ENCODE data around the gene CDH23. TPM values are rescaled to one million over a fixed set of nuclear protein-coding genes. Genes with fewer than 3 reads are reported as not detected.

CDH23 gene
- total RNA-seq, 2 donors from 2014 or later: 1.7 to 11.2 TPM

- H3K27ac Mint-ChIP-seq: no peak overlapping the region
- H3K9me3 Mint-ChIP-seq: peaks cover 5 to 10% of the 10 kb centered on the region in 2 donors
- ATAC-seq (no peak), DNase-seq (ENCODE audit: low spot score in 2 of 2) (no peak)
- H3K36me3 Mint-ChIP-seq: peaks cover 6 to 13% of the 10 kb centered on the region in 2 donors
These were observed 290.4 kb downstream of the CDH23 start for GRCh38 chr10:71687077-71687476.

DNA sequence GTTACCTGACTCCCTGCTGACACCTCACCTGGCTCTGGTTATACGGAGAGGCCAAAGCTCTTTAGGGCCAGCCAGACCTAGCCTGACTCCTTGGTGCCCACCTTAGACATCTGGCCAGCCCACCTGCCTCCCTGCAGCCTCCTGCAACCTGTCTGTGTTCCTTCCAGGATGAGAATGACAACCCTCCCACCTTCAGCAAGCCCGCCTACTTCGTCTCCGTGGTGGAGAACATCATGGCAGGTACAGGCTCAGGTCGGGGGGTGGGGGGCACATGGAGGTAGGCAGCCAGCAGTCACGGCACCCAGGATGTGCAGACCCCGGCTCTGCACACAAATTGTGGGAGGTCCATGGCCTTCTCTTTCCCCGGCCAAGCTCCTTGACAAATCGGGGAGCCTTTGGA lies 290.8 kb downstream of the CDH23 start:
- DNase-seq (ENCODE audit: low spot score in 2 of 2): no peak
- Mint-ChIP-seq H3K36me3 (peaks cover 6 to 13% of the 10 kb centered on the region in 2 donors), H3K9me3 (peaks cover 5 to 10% of the 10 kb centered on the region in 2 donors), H3K27ac (peak overlapping the region in 1 of 2 donors; percentile 5)
- ATAC-seq: no peak

DNA sequence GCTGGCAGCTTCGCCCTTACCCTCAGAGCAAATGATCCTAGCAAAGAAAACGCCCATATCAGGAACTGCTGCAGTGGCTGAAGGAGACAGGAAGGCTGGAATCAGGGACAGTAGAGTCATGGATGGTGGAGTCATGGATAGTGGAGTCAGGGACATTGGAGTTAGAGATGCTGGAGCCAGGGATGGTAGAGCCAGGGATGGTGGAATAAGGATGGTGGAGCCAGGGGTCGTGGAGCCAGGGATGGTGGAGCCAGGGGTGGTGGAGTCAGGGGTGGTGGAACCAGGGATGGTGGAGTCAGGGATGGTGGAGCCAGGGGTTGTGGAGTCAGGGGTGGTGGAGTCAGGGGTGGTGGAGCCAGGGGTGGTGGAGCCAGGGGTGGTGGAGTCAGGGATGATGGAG lies 291.5 kb downstream of the CDH23 start:
- ATAC-seq (no peak), DNase-seq (ENCODE audit: low spot score in 2 of 2) (no peak)
- H3K27ac Mint-ChIP-seq: peak overlapping the region; percentile 5 to 90
- H3K36me3 Mint-ChIP-seq: peaks cover 6 to 13% of the 10 kb centered on the region in 2 donors
- H3K9me3 Mint-ChIP-seq: peaks cover 5 to 10% of the 10 kb centered on the region in 2 donors

DNA sequence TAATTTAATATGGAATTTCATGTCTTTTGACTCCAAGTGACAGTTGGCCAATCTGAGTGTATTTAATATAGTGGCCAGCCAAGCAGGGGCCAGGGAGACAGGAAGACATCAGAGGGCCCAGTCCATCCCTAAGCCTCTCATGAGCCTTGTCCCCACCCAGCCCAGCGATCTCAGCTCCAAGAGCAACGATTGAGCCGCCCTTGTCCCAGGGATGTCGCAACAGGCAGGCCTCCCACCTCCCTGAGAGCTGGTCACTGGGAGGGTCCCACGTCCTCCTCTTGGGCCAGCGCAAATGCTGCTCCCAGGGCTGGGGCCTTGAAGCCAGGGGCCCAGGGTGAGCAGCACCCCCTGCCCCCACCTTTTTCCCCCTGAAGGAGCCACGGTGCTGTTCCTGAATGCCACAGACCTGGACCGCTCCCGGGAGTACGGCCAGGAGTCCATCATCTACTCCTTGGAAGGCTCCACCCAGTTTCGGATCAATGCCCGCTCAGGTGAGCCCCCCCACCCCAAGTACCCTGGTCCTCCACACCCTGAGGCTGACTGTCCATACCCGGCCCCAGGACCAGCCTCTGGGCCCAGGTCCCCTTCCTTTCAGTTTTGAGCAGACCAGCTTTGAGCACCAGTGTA lies 293.5 kb downstream of the CDH23 start:
- DNase-seq (ENCODE audit: low spot score in 2 of 2) (no peak), ATAC-seq (no peak)
- Mint-ChIP-seq H3K27ac (peak overlapping the region in 1 of 2 donors; percentile 29), H3K36me3 (peaks cover 6 to 13% of the 10 kb centered on the region in 2 donors), H3K9me3 (peaks cover 5 to 10% of the 10 kb centered on the region in 2 donors)

GRCh38 chr10:71691405-71691804 lies 294.7 kb downstream of the CDH23 start:
- Mint-ChIP-seq H3K36me3 (peaks cover 6 to 13% of the 10 kb centered on the region in 2 donors), H3K9me3 (peaks cover 5 to 10% of the 10 kb centered on the region in 2 donors), H3K27ac (no peak overlapping the region)
- ATAC-seq (no peak), DNase-seq (ENCODE audit: low spot score in 2 of 2) (no peak)

DNA sequence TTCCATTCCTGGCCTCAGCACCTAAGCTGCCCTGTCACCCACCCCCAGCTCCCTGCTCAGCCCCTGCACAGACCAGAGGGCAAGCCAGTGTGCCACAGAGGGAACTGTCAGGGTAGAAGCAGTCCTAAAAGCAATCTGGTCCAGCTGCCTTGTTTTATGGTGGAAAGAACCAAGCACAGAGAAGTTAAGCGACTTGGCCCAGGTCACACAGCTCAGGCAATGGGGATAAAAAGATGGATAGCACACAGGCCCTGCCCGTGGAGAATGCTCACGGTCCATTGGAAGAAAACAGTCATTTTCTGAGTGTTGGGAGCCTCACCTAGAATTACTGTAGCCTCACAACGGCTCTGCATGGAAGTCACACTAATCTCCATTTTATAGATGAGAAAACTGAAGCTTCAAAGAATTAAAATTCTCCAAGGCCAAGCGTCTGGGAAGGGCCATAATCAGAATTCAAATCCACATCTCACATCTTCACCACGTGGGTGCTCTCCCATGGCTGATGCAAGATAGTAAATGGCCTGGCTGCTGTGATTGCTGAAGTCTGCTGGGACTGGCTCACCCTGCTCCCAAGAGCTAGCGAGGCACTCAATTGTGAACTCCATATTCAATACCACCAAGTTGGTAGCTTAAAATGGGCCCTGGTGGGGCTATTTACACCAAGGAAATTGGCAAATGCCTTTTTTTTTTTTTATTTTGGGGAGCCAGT lies 296.0 kb downstream of the CDH23 start:
- no peak for ATAC-seq
- Mint-ChIP-seq H3K27ac (no peak overlapping the region), H3K9me3 (peaks cover 5 to 10% of the 10 kb centered on the region in 2 donors), H3K36me3 (peaks cover 6 to 13% of the 10 kb centered on the region in 2 donors)
- DNase-seq (ENCODE audit: low spot score in 2 of 2): no peak

DNA sequence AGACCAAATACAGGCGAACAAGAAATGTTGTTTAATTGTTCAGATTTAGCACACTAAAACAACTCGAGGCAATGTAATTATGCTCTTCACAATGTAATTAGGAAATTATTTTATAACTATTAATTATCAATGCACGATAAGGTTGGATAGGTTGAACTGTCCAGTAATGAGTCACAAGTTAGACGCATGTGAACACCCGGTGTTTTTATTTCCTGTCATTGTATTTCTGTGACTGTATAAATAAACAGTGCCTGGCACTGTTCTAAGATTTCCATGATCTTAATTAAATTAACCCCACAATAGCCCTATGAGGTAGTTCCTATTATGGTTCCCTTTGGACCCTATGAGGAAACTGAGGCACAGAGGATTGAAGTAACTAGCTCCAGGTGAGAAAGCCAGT lies 296.7 kb downstream of the CDH23 start:
- Mint-ChIP-seq H3K9me3 (peaks cover under 1 to 5% of the 10 kb centered on the region in 2 donors), H3K27ac (peak overlapping the region in 1 of 2 donors; percentile 83), H3K36me3 (peaks cover under 1 to 7% of the 10 kb centered on the region in 2 donors)
- ATAC-seq (no peak), DNase-seq (ENCODE audit: low spot score in 2 of 2) (no peak)

GRCh38 chr10:71694039-71694501 lies 297.4 kb downstream of the CDH23 start:
- Mint-ChIP-seq H3K36me3 (peaks cover 0 to 6% of the 10 kb centered on the region in 2 donors), H3K9me3 (peaks cover 0 to 5% of the 10 kb centered on the region in 2 donors), H3K27ac (peak overlapping the region; percentile 82 to 83)
- DNase-seq (ENCODE audit: low spot score in 2 of 2) (no peak), ATAC-seq (no peak)

GRCh38 chr10:71694567-71694968 lies 297.8 kb downstream of the CDH23 start:
- peaks cover 0 to 5% of the 10 kb centered on the region in 2 donors for H3K9me3 Mint-ChIP-seq
- DNase-seq (ENCODE audit: low spot score in 2 of 2) (no peak), ATAC-seq (peak; percentile 44 to 51)
- peaks cover 0 to 6% of the 10 kb centered on the region in 2 donors for H3K36me3 Mint-ChIP-seq
- peak overlapping the region; percentile 82 to 83 for H3K27ac Mint-ChIP-seq

DNA sequence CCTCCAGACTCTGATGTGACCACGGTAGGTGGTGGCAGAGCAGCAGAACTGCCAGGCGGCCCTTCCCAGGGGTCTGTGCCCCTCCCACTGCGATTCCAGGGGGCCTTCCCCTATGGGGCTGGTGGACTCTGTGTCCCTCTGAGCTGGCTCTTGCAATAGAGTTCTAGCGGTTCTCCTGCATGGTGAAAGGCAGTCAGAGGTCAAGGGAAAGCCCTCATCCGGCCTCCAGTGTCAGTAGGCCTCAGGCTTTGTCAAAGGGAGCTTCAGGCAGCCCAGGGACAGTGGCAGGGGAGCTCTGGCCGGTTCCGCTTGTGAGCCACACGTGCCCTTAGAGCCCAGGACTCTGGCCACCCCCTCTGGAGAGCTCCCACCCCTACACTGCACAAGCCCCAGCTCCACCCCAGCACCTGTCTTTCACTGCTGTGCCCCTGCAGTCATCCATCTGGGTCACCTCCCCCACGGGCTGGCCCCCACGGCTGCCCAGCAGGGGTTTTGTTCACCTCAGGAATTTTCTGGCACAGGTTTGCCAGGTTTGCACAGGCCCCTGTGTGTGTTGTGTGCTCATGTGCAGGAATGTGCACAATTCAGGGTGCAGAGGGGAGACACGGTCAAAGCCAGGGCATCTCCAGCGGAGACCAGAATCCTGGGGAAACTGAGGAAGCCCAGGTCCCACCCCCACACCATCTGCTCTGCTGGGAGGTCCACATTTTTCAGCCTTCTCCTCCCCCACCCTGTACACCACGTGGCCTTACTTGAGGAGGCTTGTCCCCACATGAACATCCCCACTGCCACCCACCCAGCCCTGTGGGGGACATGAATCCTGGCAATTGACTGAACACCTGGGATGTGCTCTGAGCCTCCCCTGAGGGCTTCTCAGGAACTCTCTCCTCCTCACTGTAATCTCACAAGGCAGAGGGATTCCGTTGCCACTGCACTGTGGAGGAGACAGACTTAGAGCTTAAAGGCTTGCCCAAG lies 299.1 kb downstream of the CDH23 start:
- H3K9me3 Mint-ChIP-seq: peaks cover 0 to 5% of the 10 kb centered on the region in 2 donors
- peak overlapping the region in 1 of 2 donors; percentile 83 for H3K27ac Mint-ChIP-seq
- no peak for ATAC-seq
- DNase-seq (ENCODE audit: low spot score in 2 of 2): no peak
- peaks cover 0 to 6% of the 10 kb centered on the region in 2 donors for H3K36me3 Mint-ChIP-seq

GRCh38 chr10:71696628-71697326 lies 300.1 kb downstream of the CDH23 start:
- H3K36me3 Mint-ChIP-seq: no peaks in the 10 kb centered on the region
- peak; percentile 46 to 86 for ATAC-seq
- no peak overlapping the region for H3K27ac Mint-ChIP-seq

GRCh38 chr10:71697938-71698709 lies 301.4 kb downstream of the CDH23 start:
- Mint-ChIP-seq H3K36me3 (no peaks in the 10 kb centered on the region), H3K27ac (no peak overlapping the region), H3K9me3 (no peaks in the 10 kb centered on the region)
- ATAC-seq (peak; percentile 27 to 75), DNase-seq (ENCODE audit: low spot score in 2 of 2) (no peak)

More at GRCh38 chr10:71696628-71697326, 300.1 kb downstream of the CDH23 start:
- no peaks in the 10 kb centered on the region for H3K9me3 Mint-ChIP-seq
- DNase-seq (ENCODE audit: low spot score in 2 of 2): peak in 1 of 2 donors; percentile 74

DNA sequence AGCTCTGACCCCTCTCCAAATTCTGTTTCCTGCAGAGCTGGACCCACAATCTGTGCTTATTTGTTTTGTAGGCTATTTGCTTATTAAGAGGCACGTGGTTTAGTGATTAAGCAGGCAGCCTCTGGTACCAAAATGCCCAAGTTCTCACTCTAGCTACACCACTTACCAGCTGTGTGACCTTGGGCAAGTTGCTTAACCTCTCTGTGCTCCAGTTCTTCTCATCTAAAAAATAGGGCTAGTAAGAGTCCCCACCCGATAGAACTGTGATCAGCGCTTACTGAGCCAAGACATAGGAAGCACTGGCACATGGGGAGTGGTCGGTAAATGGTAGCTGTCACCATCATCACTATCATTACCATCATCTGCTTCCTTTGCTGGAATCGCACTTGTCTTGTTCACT lies 302.0 kb downstream of the CDH23 start:
- no peaks in the 10 kb centered on the region for H3K36me3 Mint-ChIP-seq
- ATAC-seq: peak in 1 of 2 donors; percentile 13
- H3K9me3 Mint-ChIP-seq: no peaks in the 10 kb centered on the region
- no peak overlapping the region for H3K27ac Mint-ChIP-seq
- DNase-seq (ENCODE audit: low spot score in 2 of 2): no peak

DNA sequence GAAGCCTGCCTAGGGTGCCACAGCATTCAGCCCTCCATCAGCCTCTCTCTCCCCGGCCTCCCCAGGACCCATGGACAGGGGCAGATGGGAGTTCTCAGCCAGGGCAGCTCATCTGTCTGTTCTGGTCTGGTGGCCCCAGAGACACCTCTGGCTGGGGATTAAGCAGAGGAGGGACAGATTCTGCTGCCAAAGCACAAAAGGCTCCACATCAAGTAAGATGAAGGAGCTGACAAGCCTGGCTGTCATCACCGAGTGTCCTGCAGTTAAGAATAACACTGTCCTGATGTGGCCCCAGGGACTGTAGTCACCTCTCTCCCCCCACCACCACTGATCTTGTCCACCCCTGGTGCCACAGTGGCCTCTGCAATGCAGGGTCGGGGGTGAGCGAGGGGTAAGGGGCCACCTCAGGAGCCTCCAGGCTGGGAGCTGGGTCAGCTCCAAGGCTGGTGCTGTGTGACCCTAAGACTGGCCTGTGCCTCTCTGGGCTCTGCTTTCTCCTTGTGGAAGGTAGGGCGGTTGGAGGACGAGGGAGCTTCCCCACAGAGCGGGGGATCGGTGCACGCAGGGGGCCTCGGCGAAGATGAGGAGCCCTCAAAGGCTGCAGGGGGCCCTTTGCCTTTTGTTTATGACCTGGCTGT lies 304.1 kb downstream of the CDH23 start:
- no peak for DNase-seq (ENCODE audit: low spot score in 2 of 2)
- Mint-ChIP-seq H3K9me3 (no peaks in the 10 kb centered on the region), H3K27ac (no peak overlapping the region), H3K36me3 (no peaks in the 10 kb centered on the region)
- no peak for ATAC-seq
